HT1080 (cell line): Measurements from ENCODE around the gene PLK3. TPM values are rescaled to one million over a fixed set of nuclear protein-coding genes. Genes with fewer than 3 reads are reported as not detected.
"Not testable (repeated sequence)": the region's sequence is repeated elsewhere in the genome, so short reads cannot be mapped to it uniquely, and the experiment has no call there.

Source experiments
- DNase-seq: peaks from one replicate; pipeline ENCODE4 v3.0.0-alpha.2; 2015; ENCODE audit warnings: low read depth
- total RNA-seq: library from RNA; depleted of rRNA; stranded (reverse); fragments of >200 nt; shearing (Covaris generic); gene quantifications from 2 replicates; pipeline ENCODE4 v1.2.3, GENCODE V29; 2014

Gene PLK3
- total RNA-seq, 1 experiment from 2014 or later = 28.3 TPM

- peak; percentile 87 for DNase-seq
Observed at GRCh38 chr1:44808063-44808937, 8.1 kb downstream of the PLK3 start, which contains the start of gene BTBD19. Gene BTBD19, plus strand, starts transcription at chr1:44808523. Its CDS starts 298 bp downstream, at chr1:44808821.

- DNase-seq = peak; percentile 76
Observed at GRCh38 chr1:44808938-44809917, 9.1 kb downstream of the PLK3 start.

GRCh38 chr1:44810101-44810761 lies 10.1 kb downstream of the PLK3 start:
- DNase-seq = peak; percentile 23

- not testable (repeated sequence) for DNase-seq
Observed at GRCh38 chr1:44810762-44811105, 10.6 kb downstream of the PLK3 start.

GRCh38 chr1:44811234-44811633 lies 11.1 kb downstream of the PLK3 start:
- no peak for DNase-seq

GRCh38 chr1:44812822-44813543 lies 12.8 kb downstream of the PLK3 start:
- DNase-seq = no peak

- DNase-seq = not testable (repeated sequence)
Observed at GRCh38 chr1:44815926-44816325, 15.7 kb downstream of the PLK3 start.

- no peak for DNase-seq
Observed at GRCh38 chr1:44817307-44817706, 17.1 kb downstream of the PLK3 start.

- no peak for DNase-seq
Observed at GRCh38 chr1:44817771-44818495, 17.8 kb downstream of the PLK3 start.

- no peak for DNase-seq
Observed at GRCh38 chr1:44819196-44819607, 19.0 kb downstream of the PLK3 start.

GRCh38 chr1:44819608-44820327 lies 19.6 kb downstream of the PLK3 start:
- peak; percentile 95 for DNase-seq

- DNase-seq = no peak
Observed at GRCh38 chr1:44820328-44821239, 20.4 kb downstream of the PLK3 start.

- DNase-seq = no peak
Observed at GRCh38 chr1:44821240-44821715, 21.1 kb downstream of the PLK3 start.

GRCh38 chr1:44822131-44822701 lies 22.0 kb downstream of the PLK3 start:
- DNase-seq = no peak

GRCh38 chr1:44822981-44823451 lies 22.8 kb downstream of the PLK3 start:
- DNase-seq = no peak

- not testable (repeated sequence) for DNase-seq
Observed at GRCh38 chr1:44824392-44824791, 24.2 kb downstream of the PLK3 start.

- DNase-seq = no peak
Observed at GRCh38 chr1:44826375-44827196, 26.4 kb downstream of the PLK3 start.
